HG02938 (cell line): ENCODE measurements around the gene MACIR.
"Not testable (repeated sequence)": the region's sequence is repeated elsewhere in the genome, so short reads cannot be mapped to it uniquely, and the experiment has no call there.

Source experiments
- ATAC-seq: cut with Tn5 transposase; IDR thresholded peaks from one replicate; pipeline ENCODE4 v1.9.1; 2021; ENCODE audit warnings: mild to moderate bottlenecking, moderate library complexity; ENCODE audit not compliant: unreplicated experiment

Gene MACIR

DNA sequence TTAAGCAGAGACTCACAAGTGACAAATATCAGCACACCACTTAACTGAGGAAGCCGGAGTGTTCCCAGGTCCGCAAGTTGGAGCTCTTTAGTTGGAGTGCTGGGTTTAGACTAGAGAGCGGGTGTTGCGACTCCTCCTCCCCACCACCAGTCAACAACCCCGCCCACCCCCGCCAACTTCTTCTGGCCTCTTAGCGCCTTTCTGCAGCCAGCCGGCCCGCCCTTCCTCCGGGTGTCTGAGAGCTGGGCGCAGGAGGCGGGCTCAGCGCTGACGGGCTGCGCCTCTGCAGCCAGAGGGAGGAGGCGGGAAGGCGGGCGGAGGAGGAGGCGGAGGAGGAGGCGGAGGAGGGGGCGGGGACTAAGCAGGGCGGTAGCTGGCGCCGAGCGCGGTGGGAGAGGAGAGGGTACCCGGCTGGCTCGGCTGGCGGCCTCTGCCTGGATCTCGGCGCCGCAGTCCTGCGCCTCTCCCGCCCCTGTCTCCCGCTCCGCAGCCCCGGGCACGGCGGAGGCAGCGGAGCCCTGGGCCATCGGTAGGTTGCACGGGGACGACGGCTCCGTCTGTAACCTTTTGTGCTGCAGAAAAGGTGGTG lies at the start of gene MACIR:
MACIR (plus strand) TSS at position 396 of the 589 bp plus-strand sequence. CDS start 17,157 bp downstream, outside the sequence.
- peak; percentile 68 for ATAC-seq

DNA sequence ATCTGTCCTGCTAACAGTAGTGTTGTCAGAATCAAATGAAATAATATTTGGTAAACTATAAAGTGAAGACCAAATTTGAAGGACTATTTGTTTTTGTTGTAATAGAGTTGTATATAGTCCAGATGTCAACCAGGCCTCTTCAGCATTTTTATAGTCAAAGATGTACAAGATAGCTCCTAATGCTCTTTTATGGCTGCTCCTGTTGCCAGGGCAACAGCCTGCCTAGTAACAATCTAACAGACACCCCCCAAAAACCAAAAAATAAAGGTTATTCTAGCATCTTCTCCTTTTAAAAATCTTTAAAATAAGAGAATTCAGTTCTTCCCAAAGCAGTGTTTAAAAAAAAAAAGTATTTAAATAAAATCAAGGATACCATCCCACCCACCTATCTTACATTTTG lies 49.5 kb upstream of the MACIR start:
- ATAC-seq = no peak

DNA sequence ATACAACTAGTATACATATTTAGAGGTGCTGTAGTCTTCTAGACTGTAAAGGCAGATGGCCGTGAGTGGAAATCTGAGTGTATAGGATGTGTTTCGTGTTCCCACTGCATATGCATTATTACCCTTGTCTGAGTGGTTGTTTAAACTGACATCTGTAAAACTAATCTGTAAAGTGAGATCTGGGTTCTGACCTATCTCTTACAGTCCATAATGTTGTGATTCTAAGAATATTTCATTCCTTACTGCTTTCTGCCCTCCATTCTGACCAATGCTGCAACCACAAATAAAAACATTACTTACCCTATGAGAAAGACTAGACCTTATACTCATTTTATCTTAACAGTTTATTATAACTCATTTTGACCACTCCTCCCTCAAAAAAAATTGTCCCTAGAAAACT lies 47.6 kb upstream of the MACIR start:
- no peak for ATAC-seq

DNA sequence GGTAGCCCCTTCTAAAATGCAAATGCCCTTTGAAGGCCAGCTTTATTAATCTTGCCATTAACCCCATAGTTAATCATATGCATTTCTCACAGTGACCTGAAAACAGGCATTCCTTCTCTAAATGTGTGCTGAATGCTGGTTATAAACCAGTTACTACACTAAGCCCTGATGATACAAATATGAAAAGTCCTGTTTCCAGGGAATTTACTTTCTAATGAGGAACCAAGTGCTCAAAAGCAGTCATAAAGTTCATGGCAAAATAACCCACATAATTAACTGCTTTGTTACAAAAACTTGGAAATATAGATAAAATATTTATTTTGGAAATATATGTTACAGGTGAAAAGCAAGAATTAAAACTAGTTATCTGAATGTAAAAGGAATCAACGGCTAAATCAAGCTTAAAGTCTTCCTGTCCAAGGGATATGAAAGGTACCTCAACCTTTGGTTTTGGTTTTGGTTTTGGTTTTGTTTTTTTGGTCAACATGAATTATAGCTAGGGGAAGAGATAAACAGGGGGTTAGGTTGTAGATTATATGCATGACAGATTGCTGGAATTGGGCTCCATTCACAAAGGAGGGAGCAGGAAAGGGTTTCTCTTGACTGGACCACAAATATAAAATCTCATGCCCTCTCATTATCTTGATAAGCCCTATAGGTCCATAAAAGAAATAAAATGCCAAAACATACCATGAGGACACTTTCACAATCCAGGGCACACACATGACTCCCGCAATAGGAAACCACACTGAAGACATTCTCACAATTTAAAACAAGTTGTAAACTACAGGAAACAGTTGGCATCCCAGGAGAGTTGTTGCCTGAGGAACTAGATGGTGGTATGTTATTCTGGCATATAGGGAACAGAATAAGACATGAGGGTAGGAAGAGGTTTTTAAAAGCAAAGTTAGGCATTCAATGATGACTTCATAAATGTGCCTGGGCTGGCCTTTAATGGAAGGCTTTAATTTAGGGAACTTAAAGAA lies 46.7 kb upstream of the MACIR start:
- ATAC-seq = peak; percentile 81

- no peak for ATAC-seq
Observed at GRCh38 chr5:103216137-103216536, 42.4 kb upstream of the MACIR start.

DNA sequence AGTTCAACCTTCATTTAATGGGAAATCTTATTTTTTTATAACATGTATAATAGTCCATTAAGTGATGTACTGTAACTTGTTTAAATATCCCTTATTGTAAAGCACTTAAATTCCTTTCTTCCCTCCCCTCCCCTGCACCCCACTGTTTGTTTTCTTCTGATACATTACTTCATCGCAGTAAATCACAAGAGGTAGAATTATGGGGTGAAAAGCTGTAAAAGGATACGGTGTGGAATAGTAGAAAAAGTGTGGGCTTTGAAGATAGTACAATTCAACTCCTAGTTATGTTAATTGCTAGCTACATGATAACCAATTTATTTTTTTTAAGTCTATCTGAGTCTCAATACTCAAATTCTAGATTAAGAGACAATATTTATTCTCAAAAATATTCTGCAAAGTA lies 41.9 kb upstream of the MACIR start:
- ATAC-seq = no peak

GRCh38 chr5:103217101-103217500 lies 41.5 kb upstream of the MACIR start:
- ATAC-seq = no peak

- ATAC-seq = no peak
Observed at GRCh38 chr5:103218164-103218563, 40.4 kb upstream of the MACIR start.

- not testable (repeated sequence) for ATAC-seq
Observed at GRCh38 chr5:103219074-103219473, 39.5 kb upstream of the MACIR start.

- no peak for ATAC-seq
Observed at GRCh38 chr5:103223031-103223955, 35.3 kb upstream of the MACIR start.

DNA sequence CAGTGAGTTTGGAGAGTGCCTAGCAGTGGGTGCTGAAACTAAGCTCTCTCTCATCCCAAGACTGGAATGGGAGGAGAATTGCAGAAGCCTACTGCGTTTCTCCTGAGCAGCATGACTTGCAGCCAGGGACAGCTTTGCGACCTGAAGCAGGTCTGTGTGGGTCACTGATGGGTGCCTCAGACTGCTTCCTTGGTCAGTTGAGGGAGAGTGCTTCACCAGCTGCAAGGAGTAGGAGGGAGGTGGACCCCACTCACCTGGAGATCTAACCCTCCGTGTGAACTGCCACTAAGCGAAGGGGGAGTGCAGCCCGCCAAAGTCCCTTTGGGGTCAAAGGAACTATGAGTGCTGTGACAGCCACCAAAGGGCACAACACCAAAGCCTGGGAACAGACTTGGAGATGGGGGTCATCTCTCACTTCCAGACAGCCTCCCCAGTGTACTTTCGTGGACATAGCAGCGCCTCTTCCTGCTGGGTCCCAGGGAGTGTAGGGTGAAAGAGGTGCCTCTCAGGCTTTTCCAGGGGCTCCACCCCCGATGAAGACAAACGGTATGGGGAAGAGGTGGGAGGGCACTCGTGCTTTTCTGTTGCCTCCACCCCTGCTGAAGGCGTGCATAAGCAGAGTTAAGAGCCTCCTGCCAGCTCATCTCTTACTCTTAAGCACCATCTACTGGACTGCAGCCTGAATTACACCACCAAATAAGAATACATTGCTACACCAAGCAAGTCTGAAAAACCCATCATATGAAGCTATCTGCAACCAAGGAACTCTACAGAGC lies 34.3 kb upstream of the MACIR start:
- peak; percentile 83 for ATAC-seq

- no peak for ATAC-seq
Observed at GRCh38 chr5:103224894-103225246, 33.7 kb upstream of the MACIR start.

DNA sequence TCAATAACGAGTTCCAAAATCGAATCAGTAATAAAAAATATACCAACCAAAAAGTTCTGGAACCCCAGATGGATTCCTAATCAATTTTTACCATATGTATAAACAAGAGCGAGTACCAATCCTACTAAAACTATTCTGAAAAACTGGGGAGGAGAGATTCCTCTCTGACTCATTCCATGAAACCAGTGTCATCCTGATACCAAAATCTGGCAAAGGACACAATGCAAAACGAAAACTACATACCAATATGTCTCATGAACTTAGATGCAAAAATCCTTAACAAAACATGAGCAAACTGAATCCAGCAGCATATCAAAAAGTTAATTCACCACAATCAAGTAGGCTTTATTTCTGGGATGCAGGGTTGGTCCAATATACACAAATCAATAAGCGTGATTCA lies 30.5 kb upstream of the MACIR start:
- no peak for ATAC-seq

GRCh38 chr5:103228588-103228987 lies 30.0 kb upstream of the MACIR start:
- no peak for ATAC-seq

GRCh38 chr5:103232393-103232999 lies 26.1 kb upstream of the MACIR start:
- peak; percentile 72 for ATAC-seq

GRCh38 chr5:103234239-103234975 lies 24.2 kb upstream of the MACIR start:
- ATAC-seq = no peak

GRCh38 chr5:103235891-103236290 lies 22.7 kb upstream of the MACIR start:
- ATAC-seq = no peak

DNA sequence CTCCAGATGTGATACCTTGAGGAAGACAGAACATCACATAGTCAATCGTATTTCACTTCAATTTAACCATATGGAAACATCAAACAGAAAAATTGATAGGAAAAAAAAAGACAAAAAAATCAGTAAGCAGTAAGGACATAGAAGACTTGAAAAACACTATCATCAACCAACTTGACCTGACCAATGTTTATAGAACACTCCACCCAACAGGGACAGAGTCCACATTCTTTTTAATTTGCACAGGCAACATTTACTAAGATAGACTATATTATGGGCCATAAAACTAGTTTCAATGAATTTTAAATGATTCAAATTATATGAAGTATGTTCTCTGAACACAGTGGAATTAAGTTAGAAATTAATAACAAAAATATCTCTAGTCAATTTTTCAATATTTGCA lies 20.8 kb upstream of the MACIR start:
- ATAC-seq = no peak

GRCh38 chr5:103243665-103244064 lies 14.9 kb upstream of the MACIR start:
- no peak for ATAC-seq
